ENCODE measurements around the gene GLB1L. TPM values are rescaled to one million over a fixed set of nuclear protein-coding genes. Genes with fewer than 3 reads are reported as not detected.
"Not testable (repeated sequence)": the region's sequence is repeated elsewhere in the genome, so short reads cannot be mapped to it uniquely, and the experiment has no call there.

Gene GLB1L
- total and polyA plus RNA-seq, 3 donors from 2014 or later = 70.9 to 224 (median 109) TPM

DNA sequence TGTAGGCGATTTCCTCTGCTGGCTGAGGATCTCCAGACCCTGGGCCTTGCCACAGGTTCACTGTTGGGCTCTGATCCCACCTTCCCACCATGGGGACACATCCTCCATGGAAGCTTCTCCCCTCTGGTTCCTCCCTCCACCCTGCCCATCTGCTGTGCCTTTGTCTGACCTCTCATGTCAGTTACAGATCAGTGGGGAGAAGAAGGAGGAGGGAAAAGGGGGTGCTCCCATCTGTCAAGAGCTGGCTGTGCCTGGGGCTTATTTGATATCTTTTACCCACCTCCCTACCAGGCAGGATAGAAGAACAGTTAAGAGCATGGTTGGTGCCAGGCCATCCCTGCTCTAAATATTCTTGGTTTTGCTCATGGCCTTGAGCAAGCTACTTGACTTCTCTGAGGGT is 21.6 kb upstream of the GLB1L start:
- WGBS, 2 donors = 93 to 100% methylated on average over 1 of the region's 1 CpG
- no peaks in the 10 kb centered on the region for H3K4me1 ChIP-seq
- no peaks in the 10 kb centered on the region for H3K27me3 ChIP-seq
- no peak overlapping the region for H3K27ac ChIP-seq
- intact Hi-C loops (cut with DNase I; ENCODE audit: low total_unique reads) = no loop called here
- H3K4me3 ChIP-seq = no peak overlapping the region
- TF ChIP-seq, protein P1, sequence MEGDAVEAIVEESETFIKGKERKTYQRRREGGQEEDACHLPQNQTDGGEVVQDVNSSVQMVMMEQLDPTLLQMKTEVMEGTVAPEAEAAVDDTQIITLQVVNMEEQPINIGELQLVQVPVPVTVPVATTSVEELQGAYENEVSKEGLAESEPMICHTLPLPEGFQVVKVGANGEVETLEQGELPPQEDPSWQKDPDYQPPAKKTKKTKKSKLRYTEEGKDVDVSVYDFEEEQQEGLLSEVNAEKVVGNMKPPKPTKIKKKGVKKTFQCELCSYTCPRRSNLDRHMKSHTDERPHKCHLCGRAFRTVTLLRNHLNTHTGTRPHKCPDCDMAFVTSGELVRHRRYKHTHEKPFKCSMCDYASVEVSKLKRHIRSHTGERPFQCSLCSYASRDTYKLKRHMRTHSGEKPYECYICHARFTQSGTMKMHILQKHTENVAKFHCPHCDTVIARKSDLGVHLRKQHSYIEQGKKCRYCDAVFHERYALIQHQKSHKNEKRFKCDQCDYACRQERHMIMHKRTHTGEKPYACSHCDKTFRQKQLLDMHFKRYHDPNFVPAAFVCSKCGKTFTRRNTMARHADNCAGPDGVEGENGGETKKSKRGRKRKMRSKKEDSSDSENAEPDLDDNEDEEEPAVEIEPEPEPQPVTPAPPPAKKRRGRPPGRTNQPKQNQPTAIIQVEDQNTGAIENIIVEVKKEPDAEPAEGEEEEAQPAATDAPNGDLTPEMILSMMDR (IDR thresholded peaks at IDR 0.05) = no peak
- no peak for TF ChIP-seq POLR2A (IDR thresholded peaks at IDR 0.05)
- DNase-seq = no peak
- no peaks in the 10 kb centered on the region for H3K9me3 ChIP-seq
- no peaks in the 10 kb centered on the region for H3K36me3 ChIP-seq (ENCODE audit: low read depth, missing control alignments)

DNA sequence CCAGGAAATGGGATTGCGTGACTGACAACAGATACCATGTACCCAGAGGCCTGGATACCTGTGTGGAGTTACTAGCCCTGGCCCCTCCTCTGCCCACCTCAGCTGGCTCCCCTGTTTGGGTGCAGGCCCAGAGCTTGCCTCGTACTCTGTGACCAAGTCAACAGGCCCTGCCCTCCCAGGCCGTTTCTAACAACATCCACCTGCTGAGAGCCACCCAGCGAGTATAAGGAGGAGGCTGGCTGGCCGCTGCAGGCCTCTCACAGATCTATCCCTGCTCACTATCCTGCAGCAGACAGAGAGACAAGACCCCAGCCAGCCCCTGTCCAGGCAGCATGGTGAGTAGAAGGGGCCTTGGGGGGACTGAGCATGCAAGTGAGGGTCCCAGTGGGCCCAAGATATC is 21.0 kb upstream of the GLB1L start:
- H3K27me3 ChIP-seq = no peaks in the 10 kb centered on the region
- no peak overlapping the region for H3K4me3 ChIP-seq
- intact Hi-C loops (cut with DNase I; ENCODE audit: low total_unique reads) = no loop called here
- H3K36me3 ChIP-seq (ENCODE audit: low read depth, missing control alignments) = no peaks in the 10 kb centered on the region
- no peak for DNase-seq
- TF ChIP-seq, protein P1 (IDR thresholded peaks at IDR 0.05) = no peak
- TF ChIP-seq POLR2A (IDR thresholded peaks at IDR 0.05) = no peak
- H3K27ac ChIP-seq = no peak overlapping the region
- H3K4me1 ChIP-seq = no peaks in the 10 kb centered on the region
- no peaks in the 10 kb centered on the region for H3K9me3 ChIP-seq
- WGBS, 2 donors = 75 to 79% methylated on average over 3 to 5 of the region's 5 CpGs

DNA sequence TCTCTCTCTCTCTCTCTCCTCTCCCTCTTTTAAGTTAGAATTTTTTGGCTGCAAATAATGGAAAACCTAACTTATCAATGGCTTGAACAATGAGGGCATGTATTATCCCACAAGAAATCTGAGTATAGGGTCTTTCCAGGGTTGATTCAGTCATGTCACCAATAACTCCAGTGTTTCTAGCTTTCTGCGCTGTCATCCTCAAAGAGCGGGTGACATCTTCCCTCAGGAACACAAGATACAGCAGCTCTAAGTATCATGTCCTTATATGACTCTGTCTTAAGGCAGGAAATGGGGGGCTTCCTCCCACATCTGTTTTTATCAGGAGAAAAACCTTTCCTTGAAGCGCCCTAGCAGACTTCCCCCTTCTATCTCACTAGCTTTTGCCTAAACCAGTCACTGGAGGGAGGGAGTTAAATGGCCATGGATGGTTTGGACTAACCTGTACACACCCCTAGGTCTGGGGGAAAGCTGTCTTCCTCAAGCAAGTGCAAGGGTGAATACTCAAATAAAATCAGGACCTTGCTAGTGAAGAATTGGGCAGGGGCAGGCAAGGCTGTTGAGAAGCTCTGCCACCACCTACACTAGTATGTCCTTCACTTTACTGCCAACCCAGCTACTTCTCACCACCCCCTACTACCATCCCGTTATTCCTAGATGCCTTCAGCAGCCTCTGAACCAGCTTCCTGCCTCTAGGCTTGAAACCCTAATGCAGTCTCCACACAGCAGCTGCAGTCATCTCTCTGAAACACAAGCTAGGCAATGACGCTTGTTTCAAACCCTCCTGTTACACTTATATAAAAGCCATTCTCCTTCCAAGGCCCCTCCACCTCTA is 16.0 kb upstream of the GLB1L start:
- intact Hi-C loops (cut with DNase I; ENCODE audit: low total_unique reads) = no loop called here
- H3K4me3 ChIP-seq = no peak overlapping the region

DNA sequence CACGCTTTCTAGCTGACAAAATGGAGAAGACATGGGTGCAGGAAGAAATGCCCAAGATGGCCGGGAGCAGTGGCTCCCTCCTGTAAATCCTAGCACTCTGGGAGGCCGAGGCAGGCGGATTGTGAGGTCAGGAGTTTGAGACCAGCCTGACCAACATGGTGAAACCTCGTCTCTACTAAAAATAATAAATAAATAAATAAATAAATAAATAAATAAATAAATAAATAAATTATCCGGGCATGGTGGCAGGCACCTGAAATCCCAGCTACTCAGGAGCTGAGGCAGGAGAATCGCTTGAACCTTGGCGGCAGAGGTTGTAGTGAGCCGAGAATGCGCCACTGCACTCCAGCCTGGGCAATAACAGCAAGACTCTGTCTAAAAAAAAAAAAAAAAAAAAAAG is 13.7 kb upstream of the GLB1L start:
- peaks cover 11% of the 10 kb centered on the region for H3K4me1 ChIP-seq
- H3K27me3 ChIP-seq; H3K9me3 ChIP-seq; DNase-seq; H3K27ac ChIP-seq; H3K4me3 ChIP-seq; H3K36me3 ChIP-seq (ENCODE audit: low read depth, missing control alignments); intact Hi-C loops (cut with DNase I; ENCODE audit: low total_unique reads): not testable (repeated sequence)
- 85 to 92% methylated on average over 10 of the region's 10 CpGs for WGBS, 2 donors

More for the DNA sequence above, 16.0 kb upstream of the GLB1L start:
- no peak for DNase-seq
- no peak overlapping the region for H3K27ac ChIP-seq
- 65 to 68% methylated on average over 5 of the region's 5 CpGs for WGBS, 2 donors
- H3K4me1 ChIP-seq = no peaks in the 10 kb centered on the region
- H3K9me3 ChIP-seq = no peaks in the 10 kb centered on the region
- no peaks in the 10 kb centered on the region for H3K27me3 ChIP-seq
- TF ChIP-seq, protein P1 (IDR thresholded peaks at IDR 0.05) = no peak
- no peak for TF ChIP-seq POLR2A (IDR thresholded peaks at IDR 0.05)
- H3K36me3 ChIP-seq (ENCODE audit: low read depth, missing control alignments) = no peaks in the 10 kb centered on the region

DNA sequence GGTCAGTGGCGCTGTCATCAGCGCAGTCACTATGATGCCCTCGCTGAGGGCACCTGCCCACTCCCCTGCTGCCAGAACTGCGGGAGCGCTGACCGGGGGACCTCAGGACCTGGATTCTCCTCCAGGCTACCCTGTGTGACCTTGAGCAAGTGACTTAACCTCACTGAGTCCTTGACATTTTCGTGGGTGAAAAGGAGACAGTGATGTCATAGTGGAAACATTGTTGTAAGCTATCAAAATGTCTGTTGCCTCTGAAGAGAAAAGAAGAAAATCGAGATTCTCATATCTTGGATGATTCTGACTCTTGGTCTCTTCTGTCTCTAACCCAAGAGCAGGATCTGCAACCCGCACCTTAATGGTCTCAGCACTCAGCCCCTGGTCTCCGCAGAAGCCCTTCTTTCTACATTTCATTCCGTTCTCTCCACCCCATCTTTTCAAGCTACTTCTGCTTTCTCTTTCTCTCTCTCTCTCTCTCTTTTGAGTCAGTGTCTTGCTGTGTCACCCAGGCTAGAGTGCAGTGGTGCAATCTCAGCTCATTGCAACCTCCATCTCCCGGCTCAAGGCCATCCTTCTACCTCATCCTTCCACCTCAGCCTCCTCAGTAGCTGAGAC is 9.5 kb upstream of the GLB1L start:
- no peaks in the 10 kb centered on the region for H3K27me3 ChIP-seq
- H3K4me3 ChIP-seq = peak overlapping the region; percentile 42 to 67
- TF ChIP-seq, protein P1 (IDR thresholded peaks at IDR 0.05) = no peak
- TF ChIP-seq POLR2A (IDR thresholded peaks at IDR 0.05) = no peak
- DNase-seq = no peak
- H3K27ac ChIP-seq = no peak overlapping the region
- intact Hi-C loops (cut with DNase I; ENCODE audit: low total_unique reads) = no loop called here
- H3K36me3 ChIP-seq (ENCODE audit: low read depth, missing control alignments) = no peaks in the 10 kb centered on the region
- H3K9me3 ChIP-seq = no peaks in the 10 kb centered on the region
- peaks cover 15% of the 10 kb centered on the region for H3K4me1 ChIP-seq
- WGBS, 2 donors = 8 to 13% methylated on average over 9 to 12 of the region's 12 CpGs

All from testis (tissue), 3 donors.